ENCODE data around the gene KRTAP9-8.
"Not testable (repeated sequence)": the region's sequence is repeated elsewhere in the genome, so short reads cannot be mapped to it uniquely, and the experiment has no call there.

Gene KRTAP9-8

DNA sequence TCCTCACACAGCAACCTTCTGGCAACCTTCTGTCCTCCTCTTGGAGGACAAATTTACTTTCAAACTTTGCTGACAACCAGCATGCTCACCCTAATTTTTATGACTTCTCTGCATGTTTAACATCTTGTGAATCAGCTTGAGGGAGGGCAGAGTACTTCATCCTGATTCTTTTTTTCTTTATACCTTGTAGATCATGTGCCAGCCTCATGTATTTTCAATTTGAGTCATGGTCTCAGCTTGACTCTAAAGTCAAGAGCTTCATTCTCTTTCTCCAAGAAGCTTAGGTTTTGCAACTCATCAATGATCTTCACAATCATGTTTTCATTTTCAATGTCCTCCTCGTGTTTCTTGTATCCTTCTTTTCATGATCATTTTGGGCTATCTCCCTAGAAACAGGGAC is 34.1 kb downstream of the KRTAP9-8 start:
- H3K36me3 ChIP-seq = no peaks in the 10 kb centered on the region
- H3K9me3 ChIP-seq (ENCODE audit: severe bottlenecking) = no peaks in the 10 kb centered on the region
- H3K27ac ChIP-seq = no peak overlapping the region
- H3K4me3 ChIP-seq (ENCODE audit: low read depth, low read length) = no peak overlapping the region
- TF ChIP-seq, protein P1, sequence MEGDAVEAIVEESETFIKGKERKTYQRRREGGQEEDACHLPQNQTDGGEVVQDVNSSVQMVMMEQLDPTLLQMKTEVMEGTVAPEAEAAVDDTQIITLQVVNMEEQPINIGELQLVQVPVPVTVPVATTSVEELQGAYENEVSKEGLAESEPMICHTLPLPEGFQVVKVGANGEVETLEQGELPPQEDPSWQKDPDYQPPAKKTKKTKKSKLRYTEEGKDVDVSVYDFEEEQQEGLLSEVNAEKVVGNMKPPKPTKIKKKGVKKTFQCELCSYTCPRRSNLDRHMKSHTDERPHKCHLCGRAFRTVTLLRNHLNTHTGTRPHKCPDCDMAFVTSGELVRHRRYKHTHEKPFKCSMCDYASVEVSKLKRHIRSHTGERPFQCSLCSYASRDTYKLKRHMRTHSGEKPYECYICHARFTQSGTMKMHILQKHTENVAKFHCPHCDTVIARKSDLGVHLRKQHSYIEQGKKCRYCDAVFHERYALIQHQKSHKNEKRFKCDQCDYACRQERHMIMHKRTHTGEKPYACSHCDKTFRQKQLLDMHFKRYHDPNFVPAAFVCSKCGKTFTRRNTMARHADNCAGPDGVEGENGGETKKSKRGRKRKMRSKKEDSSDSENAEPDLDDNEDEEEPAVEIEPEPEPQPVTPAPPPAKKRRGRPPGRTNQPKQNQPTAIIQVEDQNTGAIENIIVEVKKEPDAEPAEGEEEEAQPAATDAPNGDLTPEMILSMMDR (IDR thresholded peaks at IDR 0.05; ENCODE audit: low read depth, low read length) = no peak
- peaks cover 14% of the 10 kb centered on the region for H3K27me3 ChIP-seq (ENCODE audit: insufficient read depth, low read depth, severe bottlenecking)
- DNase-seq = no peak

DNA sequence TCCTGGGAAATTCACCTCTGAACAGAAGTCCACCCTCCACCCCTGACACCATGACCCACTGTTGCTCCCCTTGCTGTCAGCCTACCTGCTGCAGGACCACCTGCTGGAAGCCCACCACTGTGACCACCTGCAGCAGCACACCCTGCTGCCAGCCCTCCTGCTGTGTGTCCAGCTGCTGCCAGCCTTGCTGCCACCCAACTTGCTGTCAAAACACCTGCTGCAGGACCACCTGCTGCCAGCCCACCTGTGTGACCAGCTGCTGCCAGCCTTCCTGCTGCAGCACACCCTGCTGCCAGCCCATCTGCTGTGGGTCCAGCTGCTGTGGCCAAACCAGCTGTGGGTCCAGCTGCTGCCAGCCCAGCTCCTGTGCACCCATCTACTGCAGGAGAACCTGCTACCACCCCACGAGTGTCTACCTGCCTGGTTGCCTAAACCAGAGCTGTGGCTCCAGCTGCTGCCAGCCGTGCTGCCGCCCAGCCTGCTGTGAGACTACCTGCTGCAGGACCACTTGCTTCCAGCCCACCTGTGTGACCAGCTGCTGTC is 37.9 kb downstream of the KRTAP9-8 start, which contains the start of gene KRTAP9-7:
Gene KRTAP9-7 (plus strand): TSS at position 51 of the 543 bp plus-strand sequence. CDS start 0 bp downstream, at position 51.
- not testable (repeated sequence) for DNase-seq; H3K27ac ChIP-seq; H3K9me3 ChIP-seq (ENCODE audit: severe bottlenecking); H3K4me3 ChIP-seq (ENCODE audit: low read depth, low read length); H3K36me3 ChIP-seq
- peaks cover 44% of the 10 kb centered on the region for H3K27me3 ChIP-seq (ENCODE audit: insufficient read depth, low read depth, severe bottlenecking)

DNA sequence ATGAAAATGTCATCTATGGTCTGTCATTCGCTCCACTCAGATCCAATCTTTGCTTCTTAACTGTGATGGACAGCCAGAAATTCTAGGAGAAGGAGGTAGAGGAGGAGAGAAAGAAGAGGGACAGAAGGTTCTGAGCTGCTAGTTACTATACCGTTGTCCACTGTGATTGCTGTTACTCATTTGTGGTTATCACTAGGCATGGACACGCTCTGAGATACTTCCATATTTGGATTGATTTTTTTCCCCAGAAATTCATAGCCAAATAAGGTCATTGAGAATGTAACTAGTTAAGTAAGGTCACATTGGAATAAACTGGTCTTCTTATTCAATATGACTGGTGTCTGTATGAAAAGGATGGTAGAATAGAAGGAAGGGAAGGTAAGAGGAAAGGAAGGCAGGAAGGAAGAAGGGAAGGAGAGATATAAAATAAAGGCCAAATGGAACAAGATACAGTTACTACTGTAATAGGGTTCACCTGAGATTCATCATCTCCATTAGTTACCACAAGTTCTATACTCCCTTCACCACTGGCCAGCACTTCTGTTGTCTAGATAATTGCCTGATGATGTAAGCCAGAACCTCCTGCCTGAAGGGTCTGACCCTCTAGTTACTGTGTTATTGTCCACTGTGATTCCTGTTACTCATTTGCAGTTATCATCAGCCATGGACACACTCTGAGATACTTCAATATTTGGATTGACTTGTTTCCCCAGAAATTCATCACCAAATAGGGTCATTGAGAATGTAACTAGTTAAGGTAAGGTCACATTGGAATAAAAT is 40.6 kb downstream of the KRTAP9-8 start:
- DNase-seq = no peak
- no peaks in the 10 kb centered on the region for H3K36me3 ChIP-seq
- H3K9me3 ChIP-seq (ENCODE audit: severe bottlenecking) = no peaks in the 10 kb centered on the region
- H3K4me3 ChIP-seq (ENCODE audit: low read depth, low read length) = no peak overlapping the region
- H3K27ac ChIP-seq = no peak overlapping the region
- H3K27me3 ChIP-seq (ENCODE audit: insufficient read depth, low read depth, severe bottlenecking) = peaks cover 66% of the 10 kb centered on the region
- TF ChIP-seq, protein P1 (IDR thresholded peaks at IDR 0.05; ENCODE audit: low read depth, low read length) = no peak

DNA sequence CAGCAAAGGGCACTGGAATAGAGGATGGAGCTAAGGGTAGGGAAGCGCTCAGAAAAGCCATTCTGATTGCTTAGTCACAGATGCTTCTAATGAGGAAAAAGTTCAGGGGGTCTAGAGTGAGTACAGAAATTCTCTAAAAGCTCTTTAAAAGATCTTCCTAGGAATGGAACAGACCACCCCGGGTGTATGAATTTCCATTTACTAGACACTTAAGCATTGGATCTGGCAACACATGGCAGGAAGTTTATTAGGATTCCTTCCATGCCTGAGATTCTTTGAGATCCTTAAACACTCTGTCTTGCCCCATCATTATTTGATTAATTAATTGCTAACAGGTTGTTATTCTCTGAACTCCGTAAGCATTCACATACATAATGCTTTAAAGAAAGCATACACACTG is 46.2 kb downstream of the KRTAP9-8 start:
- H3K4me3 ChIP-seq (ENCODE audit: low read depth, low read length) = no peak overlapping the region

DNA sequence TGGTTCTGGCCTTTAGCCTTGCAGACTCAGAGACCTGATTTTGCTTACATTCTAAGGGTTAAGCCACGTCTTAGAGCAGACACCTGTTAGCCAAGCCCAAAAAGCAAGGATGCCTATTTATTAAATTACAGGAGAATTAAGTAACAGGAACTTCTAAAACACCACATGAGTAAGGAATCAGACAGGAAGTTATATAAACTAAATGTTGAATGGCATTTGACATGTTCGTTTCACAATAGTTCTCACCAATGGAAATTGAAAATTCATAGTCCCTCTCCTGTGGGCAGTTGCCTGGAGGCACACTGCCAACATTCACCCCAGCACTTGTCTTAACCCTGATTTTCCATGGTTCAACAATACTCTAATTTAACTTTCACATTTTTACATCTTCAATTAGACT is 46.7 kb downstream of the KRTAP9-8 start:
- no peak for DNase-seq
- TF ChIP-seq, protein P1 (IDR thresholded peaks at IDR 0.05; ENCODE audit: low read depth, low read length) = no peak
- H3K9me3 ChIP-seq (ENCODE audit: severe bottlenecking) = no peaks in the 10 kb centered on the region
- no peak overlapping the region for H3K27ac ChIP-seq
- H3K27me3 ChIP-seq (ENCODE audit: insufficient read depth, low read depth, severe bottlenecking) = peaks cover 90% of the 10 kb centered on the region
- H3K36me3 ChIP-seq = no peaks in the 10 kb centered on the region
- H3K4me3 ChIP-seq (ENCODE audit: low read depth, low read length) = no peak overlapping the region

More for the DNA sequence above, 46.2 kb downstream of the KRTAP9-8 start:
- TF ChIP-seq, protein P1 (IDR thresholded peaks at IDR 0.05; ENCODE audit: low read depth, low read length) = no peak
- Histone ChIP-seq H3K27me3 (ENCODE audit: insufficient read depth, low read depth, severe bottlenecking) (peaks cover 87% of the 10 kb centered on the region), H3K36me3 (no peaks in the 10 kb centered on the region), H3K9me3 (ENCODE audit: severe bottlenecking) (no peaks in the 10 kb centered on the region), H3K27ac (no peak overlapping the region)
- no peak for DNase-seq

DNA sequence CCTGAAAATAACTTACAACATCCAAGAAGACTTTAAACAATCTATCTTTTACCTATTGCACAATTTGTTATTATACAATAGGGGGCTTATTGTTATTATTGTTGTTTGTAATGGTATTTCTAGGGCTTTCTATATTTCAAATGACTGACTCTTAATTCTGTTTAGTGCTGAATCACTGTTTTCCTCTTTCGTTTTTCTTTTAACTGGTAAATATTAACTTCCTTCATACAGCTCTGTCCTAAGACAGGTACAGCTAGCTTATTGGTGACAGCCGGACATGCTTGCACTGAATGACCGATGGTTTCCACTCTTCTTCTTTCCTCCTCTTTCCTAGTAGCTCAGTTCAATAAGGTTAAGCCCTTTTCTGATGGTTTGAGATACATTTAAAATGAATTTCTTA is 49.3 kb downstream of the KRTAP9-8 start:
- Histone ChIP-seq H3K4me3 (ENCODE audit: low read depth, low read length) (no peak overlapping the region), H3K36me3 (no peaks in the 10 kb centered on the region), H3K27me3 (ENCODE audit: insufficient read depth, low read depth, severe bottlenecking) (peaks cover 94% of the 10 kb centered on the region), H3K9me3 (ENCODE audit: severe bottlenecking) (no peaks in the 10 kb centered on the region), H3K27ac (no peak overlapping the region)
- no peak for DNase-seq
- TF ChIP-seq, protein P1 (IDR thresholded peaks at IDR 0.05; ENCODE audit: low read depth, low read length) = no peak
